Measurements from ENCODE around the gene DPP8.

Gene DPP8

DNA sequence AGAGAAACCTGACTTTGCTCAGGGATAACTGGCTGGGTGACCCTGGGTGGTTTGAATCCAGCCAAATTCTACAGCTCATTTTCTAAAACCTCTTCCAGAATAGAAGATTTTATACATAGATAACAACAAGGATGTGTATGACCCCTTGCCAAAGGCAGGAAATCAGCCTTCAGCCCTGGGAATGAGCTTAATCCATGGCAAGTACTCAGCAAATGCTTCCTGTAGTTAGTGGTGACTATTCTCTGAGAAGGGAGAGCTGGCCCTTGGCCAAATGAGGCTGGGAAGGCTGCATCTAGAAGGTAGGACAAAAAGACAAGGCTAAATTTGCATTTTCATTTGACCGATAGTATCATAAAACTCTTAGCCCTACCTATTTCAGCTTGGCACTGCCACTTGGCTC lies 8.1 kb upstream of the DPP8 start:
- no peak for DNase-seq (ENCODE audit: extremely low read depth, low read depth)
- no peak overlapping the region for H3K4me3 ChIP-seq (replicated peaks; ENCODE audit: low read depth, low read length)
- TF ChIP-seq, protein P1, sequence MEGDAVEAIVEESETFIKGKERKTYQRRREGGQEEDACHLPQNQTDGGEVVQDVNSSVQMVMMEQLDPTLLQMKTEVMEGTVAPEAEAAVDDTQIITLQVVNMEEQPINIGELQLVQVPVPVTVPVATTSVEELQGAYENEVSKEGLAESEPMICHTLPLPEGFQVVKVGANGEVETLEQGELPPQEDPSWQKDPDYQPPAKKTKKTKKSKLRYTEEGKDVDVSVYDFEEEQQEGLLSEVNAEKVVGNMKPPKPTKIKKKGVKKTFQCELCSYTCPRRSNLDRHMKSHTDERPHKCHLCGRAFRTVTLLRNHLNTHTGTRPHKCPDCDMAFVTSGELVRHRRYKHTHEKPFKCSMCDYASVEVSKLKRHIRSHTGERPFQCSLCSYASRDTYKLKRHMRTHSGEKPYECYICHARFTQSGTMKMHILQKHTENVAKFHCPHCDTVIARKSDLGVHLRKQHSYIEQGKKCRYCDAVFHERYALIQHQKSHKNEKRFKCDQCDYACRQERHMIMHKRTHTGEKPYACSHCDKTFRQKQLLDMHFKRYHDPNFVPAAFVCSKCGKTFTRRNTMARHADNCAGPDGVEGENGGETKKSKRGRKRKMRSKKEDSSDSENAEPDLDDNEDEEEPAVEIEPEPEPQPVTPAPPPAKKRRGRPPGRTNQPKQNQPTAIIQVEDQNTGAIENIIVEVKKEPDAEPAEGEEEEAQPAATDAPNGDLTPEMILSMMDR (IDR thresholded peaks at IDR 0.05; ENCODE audit: low read depth, low read length, missing control alignments), result no peak

DNA sequence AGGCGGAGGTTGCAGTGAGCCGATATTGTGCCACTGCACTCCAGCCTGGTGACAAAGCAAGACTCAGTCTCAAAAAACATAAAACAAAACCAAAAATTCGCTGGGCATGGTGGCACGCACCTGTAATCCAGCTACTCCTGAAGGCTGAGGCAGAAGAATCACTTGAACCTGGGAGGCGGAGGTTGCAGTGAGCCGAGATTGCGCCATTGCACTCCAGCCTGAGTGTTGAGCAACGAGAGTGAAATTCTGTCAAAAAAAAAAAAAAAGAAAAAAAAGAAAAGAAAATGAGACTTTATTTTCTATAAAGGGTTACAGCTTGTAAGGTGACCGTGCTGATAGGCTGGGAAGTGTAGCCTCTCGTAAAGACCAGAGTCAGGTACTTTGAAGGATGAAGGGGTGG lies 6.7 kb upstream of the DPP8 start:
- TF ChIP-seq, protein P1 (IDR thresholded peaks at IDR 0.05; ENCODE audit: low read depth, low read length, missing control alignments), result no peak
- no peak overlapping the region for H3K4me3 ChIP-seq (replicated peaks; ENCODE audit: low read depth, low read length)
- no peak for DNase-seq (ENCODE audit: extremely low read depth, low read depth)

DNA sequence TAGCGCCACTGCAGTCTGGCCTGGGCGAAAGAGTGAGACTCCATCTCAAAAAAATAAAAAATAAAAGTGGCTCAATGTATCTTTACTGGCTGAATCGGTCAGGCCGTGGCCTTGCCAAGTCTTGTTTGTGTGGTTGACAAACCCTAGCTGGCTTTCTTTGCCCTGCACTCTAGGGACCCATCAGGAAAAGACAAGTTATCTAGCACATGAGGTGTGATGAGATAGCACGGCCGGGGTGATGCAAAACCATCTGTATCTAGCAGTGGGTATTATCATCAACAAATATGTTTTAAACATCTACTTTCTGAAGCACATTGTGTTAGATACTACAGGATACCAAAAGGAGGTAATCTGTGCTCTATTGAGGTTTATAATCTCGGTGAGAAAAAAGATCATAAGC lies 3.9 kb upstream of the DPP8 start:
- TF ChIP-seq, protein P1 (IDR thresholded peaks at IDR 0.05; ENCODE audit: low read depth, low read length, missing control alignments), result no peak
- no peak overlapping the region for H3K4me3 ChIP-seq (replicated peaks; ENCODE audit: low read depth, low read length)
- DNase-seq (ENCODE audit: extremely low read depth, low read depth), result no peak

DNA sequence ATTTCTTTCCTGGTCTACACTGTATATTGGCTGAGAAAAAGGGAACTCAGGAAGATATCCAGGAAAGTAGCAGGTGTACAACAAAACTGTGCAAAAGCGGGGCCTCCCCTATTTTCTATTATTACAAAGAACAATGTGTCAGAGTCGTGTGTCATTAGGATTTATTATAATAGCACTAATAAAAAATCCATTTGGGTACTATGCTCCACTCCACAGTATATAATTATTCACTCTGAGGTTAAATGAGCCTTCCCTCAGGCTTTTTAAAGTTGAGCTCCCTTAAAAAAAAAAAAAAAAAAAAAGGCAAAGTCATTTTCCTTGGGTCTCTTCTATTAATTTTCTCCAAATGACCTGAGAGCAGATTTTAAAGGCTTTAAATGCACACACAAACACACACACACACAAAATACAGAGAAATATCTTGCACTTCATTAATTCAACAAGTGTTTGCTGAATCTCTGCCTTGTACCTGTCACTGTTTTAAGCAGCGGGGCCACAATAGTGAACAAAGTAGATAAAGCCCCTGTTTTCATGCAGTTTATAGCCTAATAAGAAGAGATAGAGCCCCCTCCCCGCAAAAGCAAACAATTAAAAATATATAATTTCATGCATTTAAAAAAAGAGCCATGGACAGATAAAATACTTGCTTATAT lies 1.3 kb upstream of the DPP8 start:
- no peak overlapping the region for H3K4me3 ChIP-seq (replicated peaks; ENCODE audit: low read depth, low read length)
- TF ChIP-seq, protein P1 (IDR thresholded peaks at IDR 0.05; ENCODE audit: low read depth, low read length, missing control alignments), result no peak
- DNase-seq (ENCODE audit: extremely low read depth, low read depth), result no peak

DNA sequence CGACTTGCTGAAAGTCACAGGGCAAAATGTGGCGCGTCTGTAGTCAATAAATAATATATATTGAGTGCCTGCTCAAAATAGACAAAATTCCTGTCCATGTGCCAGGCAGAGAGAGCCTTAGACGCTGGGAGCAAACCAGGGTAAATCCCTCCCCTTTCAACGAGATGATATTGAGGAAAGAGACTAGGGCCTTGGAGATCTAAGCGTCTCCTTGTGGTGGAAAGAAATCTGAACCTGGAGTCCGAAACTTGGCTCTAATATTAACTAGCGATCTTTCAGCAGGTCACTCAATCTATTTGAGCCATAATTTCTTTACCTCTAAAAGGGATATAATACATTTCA lies 348 bp upstream of the DPP8 start:
- H3K4me3 ChIP-seq (replicated peaks; ENCODE audit: low read depth, low read length), result peak overlapping the region; percentile 99
- DNase-seq (ENCODE audit: extremely low read depth, low read depth), result no peak
- TF ChIP-seq, protein P1 (IDR thresholded peaks at IDR 0.05; ENCODE audit: low read depth, low read length, missing control alignments), result no peak

DNA sequence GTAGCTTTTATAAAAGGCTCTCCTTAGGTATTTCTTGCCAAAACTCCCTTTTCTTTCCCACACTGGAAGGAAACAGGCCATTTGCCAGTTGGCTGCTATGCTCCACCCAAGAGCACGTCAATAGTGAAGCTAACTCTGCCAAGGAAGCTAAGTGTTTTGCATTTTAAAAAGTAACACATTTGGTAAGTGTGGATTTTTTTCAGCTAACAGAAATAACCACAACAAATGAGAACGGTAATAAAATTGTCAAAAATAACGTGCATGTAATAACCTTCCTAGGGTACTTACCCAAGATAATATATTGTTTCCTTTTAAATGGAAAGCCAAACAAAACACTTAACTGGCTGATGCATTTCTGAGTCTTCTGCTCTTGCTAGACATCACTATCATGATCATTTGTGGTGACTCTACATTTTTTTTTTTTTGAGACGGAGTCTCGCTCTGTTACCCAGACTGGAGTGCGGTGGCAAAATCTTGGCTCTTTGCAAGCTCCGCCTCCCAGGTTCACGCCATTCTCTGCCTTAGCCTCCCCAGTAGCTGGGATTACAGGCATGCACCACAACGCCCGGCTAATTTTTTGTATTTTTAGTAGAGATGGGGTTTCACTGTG lies 4.6 kb downstream of the DPP8 start:
- DNase-seq (ENCODE audit: extremely low read depth, low read depth), result no peak
- TF ChIP-seq, protein P1 (IDR thresholded peaks at IDR 0.05; ENCODE audit: low read depth, low read length, missing control alignments), result no peak
- no peak overlapping the region for H3K4me3 ChIP-seq (replicated peaks; ENCODE audit: low read depth, low read length)

DNA sequence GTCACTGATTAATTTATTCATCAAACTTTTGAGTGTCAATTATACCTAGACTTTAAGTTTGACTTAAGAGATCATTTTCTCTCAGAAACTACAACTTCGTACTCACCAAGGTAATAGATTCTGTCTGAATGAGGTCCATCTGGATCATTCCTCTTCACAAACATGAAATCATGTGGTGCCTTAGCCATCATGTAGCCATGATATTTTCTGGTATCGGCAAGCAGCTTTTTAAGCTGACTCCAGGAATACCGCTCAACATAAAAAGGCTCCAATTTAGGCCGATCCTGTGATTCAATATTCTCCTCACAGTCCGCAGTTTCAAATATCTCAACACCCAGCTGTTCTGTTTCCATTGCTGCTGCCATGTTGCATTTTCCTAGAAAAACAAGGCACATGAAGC lies 5.3 kb downstream of the DPP8 start:
- no peak overlapping the region for H3K4me3 ChIP-seq (replicated peaks; ENCODE audit: low read depth, low read length)
- TF ChIP-seq, protein P1 (IDR thresholded peaks at IDR 0.05; ENCODE audit: low read depth, low read length, missing control alignments), result no peak
- no peak for DNase-seq (ENCODE audit: extremely low read depth, low read depth)

Measured in HFF-Myc (cell line).